Thymus (tissue), 11 donors: ENCODE results near the gene DIPK1B. TPM values are rescaled to one million over a fixed set of nuclear protein-coding genes. Genes with fewer than 3 reads are reported as not detected.
A peak's percentile ranks its signal among the peaks of the same experiment; 100 is the strongest.
"Not testable (repeated sequence)": the region's sequence is repeated elsewhere in the genome, so short reads cannot be mapped to it uniquely, and the experiment has no call there.

Experiments
- DNase-seq, 9 donors: peaks; one replicate each; pipeline ENCODE4 v3.0.0-alpha.2; 2013; ENCODE audit warnings: low spot score in 9 of 9, low read depth in 6 of 9, missing footprints in 1 of 9
- H3K27ac ChIP-seq, 2 donors: one replicate each; pipeline ENCODE4 v1.5.1; 2013; ENCODE audit warnings: control low read depth in 1 of 2, low read depth in 1 of 2, low read length in 1 of 2, mild to moderate bottlenecking in 1 of 2, moderate library complexity in 1 of 2
- H3K27me3 ChIP-seq, 2 donors: one replicate each; pipeline ENCODE4 v1.5.1; 2013; ENCODE audit warnings: low read length in 1 of 2; ENCODE audit not compliant: control insufficient read depth in 2 of 2, insufficient read depth in 1 of 2
- H3K36me3 ChIP-seq, 2 donors: one replicate each; pipeline ENCODE4 v1.5.1; 2013; ENCODE audit warnings: low read length in 1 of 2, mild to moderate bottlenecking in 1 of 2, moderate library complexity in 1 of 2; ENCODE audit not compliant: control insufficient read depth in 2 of 2, insufficient read depth in 2 of 2
- H3K4me1 ChIP-seq, 2 donors: one replicate each; pipeline ENCODE4 v1.5.1; 2013; ENCODE audit warnings: low read length in 2 of 2; ENCODE audit not compliant: control insufficient read depth in 2 of 2, insufficient read depth in 2 of 2
- H3K4me3 ChIP-seq, 2 donors: one replicate each; pipeline ENCODE4 v1.5.1; 2013; ENCODE audit warnings: low read length in 2 of 2, control low read depth in 1 of 2, mild to moderate bottlenecking in 1 of 2
- H3K9me3 ChIP-seq, 2 donors: one replicate each; pipeline ENCODE4 v1.5.1; 2013; ENCODE audit warnings: low read length in 1 of 2, mild to moderate bottlenecking in 1 of 2; ENCODE audit not compliant: control insufficient read depth in 2 of 2, insufficient read depth in 1 of 2
- WGBS: extraction: QIAGEN DNeasy Blood & Tissue Kit; methylation state at CpG from one replicate; pipeline ENCODE4 v1.1.7; 2013; 5-methylcytosine and 5-hydroxymethylcytosine counted together
- polyA plus RNA-seq: library from polyadenylated mRNA; stranded (reverse); fragments of 200-250 nt; gene quantifications from one replicate; pipeline ENCODE4 v1.2.3, GENCODE V29; 2013
- total RNA-seq: library from RNA; stranded (reverse); fragments of 120-200 nt; gene quantifications from one replicate; pipeline ENCODE4 v1.2.4, GENCODE V29; 2013
- donor health status: healthy.

The DIPK1B gene
- total and polyA plus RNA-seq, 2 donors = 6.8 to 10.1 TPM

GRCh38 chr9:136701668-136702053, 10.7 kb upstream of the DIPK1B start:
- peak in 1 of 9 donors; percentile 38 for DNase-seq
- Histone ChIP-seq H3K4me3 (peak overlapping the region in 1 of 2 donors; percentile 6), H3K27ac (no peak overlapping the region), H3K27me3 (peaks cover 0 to 17% of the 10 kb centered on the region in 2 donors), H3K9me3 (no peaks in the 10 kb centered on the region), H3K4me1 (peaks cover 7 to 54% of the 10 kb centered on the region in 2 donors), H3K36me3 (no peaks in the 10 kb centered on the region)
- 41% methylated on average over 10 of the region's 10 CpGs for WGBS

GRCh38 chr9:136703276-136703860, 9.0 kb upstream of the DIPK1B start:
- H3K27me3 ChIP-seq = peaks cover 0 to 17% of the 10 kb centered on the region in 2 donors
- WGBS = 36% methylated on average over 12 of the region's 12 CpGs

GRCh38 chr9:136704741-136705140, 7.6 kb upstream of the DIPK1B start:
- H3K27ac ChIP-seq, H3K36me3 ChIP-seq, H3K9me3 ChIP-seq, DNase-seq, H3K4me3 ChIP-seq: not testable (repeated sequence)
- H3K4me1 ChIP-seq = peaks cover 7 to 40% of the 10 kb centered on the region in 2 donors
- peaks cover 0 to 20% of the 10 kb centered on the region in 2 donors for H3K27me3 ChIP-seq
- 97% methylated on average over 8 of the region's 8 CpGs for WGBS

More at GRCh38 chr9:136703276-136703860, 9.0 kb upstream of the DIPK1B start:
- H3K4me1 ChIP-seq = peaks cover 7 to 41% of the 10 kb centered on the region in 2 donors
- H3K4me3 ChIP-seq = no peak overlapping the region
- peak overlapping the region in 1 of 2 donors; percentile 78 for H3K27ac ChIP-seq
- no peaks in the 10 kb centered on the region for H3K36me3 ChIP-seq
- DNase-seq = peak in 5 of 9 donors; percentile 35 to 82 (median 52)
- H3K9me3 ChIP-seq = no peaks in the 10 kb centered on the region

- H3K4me1 ChIP-seq = peaks cover 7 to 34% of the 10 kb centered on the region in 2 donors
- no peak overlapping the region for H3K4me3 ChIP-seq
- H3K27me3 ChIP-seq = peaks cover 0 to 18% of the 10 kb centered on the region in 2 donors
- H3K27ac ChIP-seq = no peak overlapping the region
- 54% methylated on average over 7 of the region's 7 CpGs for WGBS
- H3K36me3 ChIP-seq = no peaks in the 10 kb centered on the region
- H3K9me3 ChIP-seq = no peaks in the 10 kb centered on the region
- DNase-seq = no peak
These were observed 6.8 kb upstream of the DIPK1B start for GRCh38 chr9:136705564-136705963.

- WGBS = 98% methylated on average over 7 of the region's 7 CpGs
- H3K36me3 ChIP-seq = no peaks in the 10 kb centered on the region
- DNase-seq = no peak
- no peak overlapping the region for H3K27ac ChIP-seq
- no peak overlapping the region for H3K4me3 ChIP-seq
- peaks cover 6 to 27% of the 10 kb centered on the region in 2 donors for H3K4me1 ChIP-seq
- peaks cover 4 to 20% of the 10 kb centered on the region in 2 donors for H3K27me3 ChIP-seq
- H3K9me3 ChIP-seq = no peaks in the 10 kb centered on the region
These were observed 5.4 kb upstream of the DIPK1B start for GRCh38 chr9:136707011-136707410.

- H3K36me3 ChIP-seq = no peaks in the 10 kb centered on the region
- H3K27me3 ChIP-seq = peaks cover 14 to 25% of the 10 kb centered on the region in 2 donors
- H3K4me3 ChIP-seq = no peak overlapping the region
- H3K4me1 ChIP-seq = peaks cover 7 to 20% of the 10 kb centered on the region in 2 donors
- no peak overlapping the region for H3K27ac ChIP-seq
- WGBS = 95% methylated on average over 22 of the region's 22 CpGs
- DNase-seq = no peak
- H3K9me3 ChIP-seq = no peaks in the 10 kb centered on the region
These were observed 4.4 kb upstream of the DIPK1B start for GRCh38 chr9:136707849-136708517.

GRCh38 chr9:136709454-136710109, 2.8 kb upstream of the DIPK1B start:
- Histone ChIP-seq H3K27me3 (peaks cover 20 to 40% of the 10 kb centered on the region in 2 donors), H3K27ac (no peak overlapping the region), H3K4me1 (peaks cover 6 to 19% of the 10 kb centered on the region in 2 donors), H3K36me3 (no peaks in the 10 kb centered on the region), H3K4me3 (no peak overlapping the region), H3K9me3 (no peaks in the 10 kb centered on the region)
- DNase-seq = no peak
- 97% methylated on average over 24 of the region's 24 CpGs for WGBS

- WGBS = 99% methylated on average over 7 of the region's 7 CpGs
- Histone ChIP-seq H3K27me3 (peaks cover 20 to 40% of the 10 kb centered on the region in 2 donors), H3K36me3 (no peaks in the 10 kb centered on the region), H3K27ac (no peak overlapping the region), H3K9me3 (no peaks in the 10 kb centered on the region), H3K4me3 (no peak overlapping the region), H3K4me1 (peaks cover 6 to 19% of the 10 kb centered on the region in 2 donors)
- no peak for DNase-seq
These were observed 1.8 kb upstream of the DIPK1B start for GRCh38 chr9:136710543-136710942.

GRCh38 chr9:136711219-136711648, 1.1 kb upstream of the DIPK1B start:
- H3K4me3 ChIP-seq = not testable (repeated sequence)

More at GRCh38 chr9:136711219-136711648, 1.1 kb upstream of the DIPK1B start:
- 92% methylated on average over 4 of the region's 4 CpGs for WGBS
- Histone ChIP-seq H3K27me3 (peaks cover 20 to 40% of the 10 kb centered on the region in 2 donors), H3K4me1 (peaks cover 6 to 19% of the 10 kb centered on the region in 2 donors)
- not testable (repeated sequence) for DNase-seq, H3K36me3 ChIP-seq, H3K9me3 ChIP-seq, H3K27ac ChIP-seq
